Dermis microvascular lymphatic vessel endothelial cell (primary cell): ENCODE results near the gene GPC1. TPM values are rescaled to one million over a fixed set of nuclear protein-coding genes. Genes with fewer than 3 reads are reported as not detected.

Experiments
- DNase-seq, 2 donors: peaks; one replicate each; pipeline versions ENCODE4 v3.0.0 to v3.0.0-alpha.2; 2010; ENCODE audit warnings: low read depth in 2 of 2
- total RNA-seq: library from RNA; depleted of rRNA; stranded (reverse); fragments of >200 nt; gene quantifications from 2 replicates; pipeline ENCODE4 v1.2.1, GENCODE V29; 2014

The GPC1 gene
- total RNA-seq, 1 donor from 2014 or later = 12.5 TPM

- no peak for DNase-seq
Measured at GRCh38 chr2:240442891-240443715, 7.6 kb downstream of the GPC1 start.

GRCh38 chr2:240443891-240444301 is 8.4 kb downstream of the GPC1 start:
- DNase-seq = no peak

GRCh38 chr2:240444464-240444863 is 9.0 kb downstream of the GPC1 start:
- no peak for DNase-seq

DNA sequence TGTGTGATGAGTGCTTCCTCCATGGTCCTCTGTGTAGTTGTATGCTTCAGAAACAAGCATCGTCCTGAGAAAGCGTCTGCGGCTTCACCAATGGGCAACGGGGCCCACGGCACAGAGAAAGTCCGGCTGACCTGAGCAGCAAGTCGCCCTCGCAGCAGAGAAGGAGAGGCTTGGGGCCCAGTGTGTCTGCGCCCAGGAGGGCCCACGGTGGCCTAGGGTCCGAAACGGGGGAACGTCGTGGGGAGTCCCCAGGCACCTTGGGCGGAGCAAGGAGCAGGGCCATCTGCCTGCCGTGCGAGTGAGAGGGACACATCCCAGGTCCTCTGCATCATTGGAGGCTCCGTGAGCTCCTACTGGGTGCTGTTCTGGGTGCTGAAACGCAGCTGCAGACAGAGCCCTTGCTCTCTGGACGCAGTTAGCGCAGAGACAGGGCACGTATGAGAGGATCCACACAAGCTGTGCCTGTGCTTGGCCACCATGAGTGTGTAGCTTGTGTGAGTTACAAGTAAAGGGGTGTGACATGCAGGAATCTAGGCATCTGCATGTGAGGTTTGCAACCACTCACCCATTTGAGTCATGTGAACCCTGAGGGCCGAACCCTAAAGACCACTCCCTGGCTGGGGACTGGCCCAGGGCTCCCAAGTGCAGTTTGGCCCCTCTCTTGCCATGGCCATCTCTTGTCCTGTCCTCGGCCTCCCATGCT is 10.6 kb downstream of the GPC1 start:
- DNase-seq = no peak

GRCh38 chr2:240446664-240447175 is 11.3 kb downstream of the GPC1 start:
- DNase-seq = no peak

- no peak for DNase-seq
Measured at GRCh38 chr2:240447331-240447730, 11.9 kb downstream of the GPC1 start.

- DNase-seq = no peak
Measured at GRCh38 chr2:240447934-240448333, 12.5 kb downstream of the GPC1 start.

DNA sequence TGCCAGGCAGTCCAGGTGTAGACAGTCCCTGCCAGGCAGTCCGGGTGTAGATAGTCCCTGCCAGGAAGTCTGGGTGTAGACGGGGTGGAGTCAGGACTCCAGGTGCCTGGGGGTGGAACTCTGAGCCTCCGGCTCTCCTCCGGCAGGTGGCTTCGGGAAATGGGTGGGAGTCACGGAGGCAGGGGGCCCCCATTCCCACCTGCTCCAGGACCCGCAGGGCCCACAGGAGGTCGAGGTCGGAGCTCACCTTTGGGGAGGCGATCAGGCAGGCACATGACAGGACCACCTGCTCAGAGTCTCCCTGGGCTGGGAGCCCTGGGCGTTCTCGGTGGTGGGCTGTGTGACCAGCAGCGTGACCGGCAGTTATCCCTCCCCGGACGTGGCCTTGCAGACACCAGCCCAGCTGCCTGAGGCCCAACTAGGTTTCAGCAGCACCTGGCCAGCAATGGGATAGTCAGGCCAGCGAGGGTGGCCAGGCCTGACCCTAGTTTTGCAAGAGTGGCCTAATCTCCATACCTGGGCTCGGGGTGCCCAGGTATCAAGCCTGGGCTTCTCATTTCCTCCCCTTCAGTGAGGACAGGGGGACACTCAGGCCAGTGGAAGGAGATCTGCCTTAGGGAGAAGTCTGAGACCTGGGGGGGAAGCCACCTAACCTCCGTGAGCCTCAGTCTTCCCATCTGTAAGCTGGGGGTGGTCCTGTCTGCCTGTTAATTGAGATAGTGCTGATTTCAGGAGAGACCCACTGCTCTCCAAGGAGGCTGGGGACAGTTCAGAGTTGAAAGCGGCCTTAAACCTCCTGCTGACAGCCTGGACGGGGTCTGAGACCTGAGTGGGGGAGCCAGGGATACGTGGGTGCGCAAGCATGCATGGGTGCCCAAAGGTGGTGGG is 13.2 kb downstream of the GPC1 start:
- DNase-seq = no peak

DNA sequence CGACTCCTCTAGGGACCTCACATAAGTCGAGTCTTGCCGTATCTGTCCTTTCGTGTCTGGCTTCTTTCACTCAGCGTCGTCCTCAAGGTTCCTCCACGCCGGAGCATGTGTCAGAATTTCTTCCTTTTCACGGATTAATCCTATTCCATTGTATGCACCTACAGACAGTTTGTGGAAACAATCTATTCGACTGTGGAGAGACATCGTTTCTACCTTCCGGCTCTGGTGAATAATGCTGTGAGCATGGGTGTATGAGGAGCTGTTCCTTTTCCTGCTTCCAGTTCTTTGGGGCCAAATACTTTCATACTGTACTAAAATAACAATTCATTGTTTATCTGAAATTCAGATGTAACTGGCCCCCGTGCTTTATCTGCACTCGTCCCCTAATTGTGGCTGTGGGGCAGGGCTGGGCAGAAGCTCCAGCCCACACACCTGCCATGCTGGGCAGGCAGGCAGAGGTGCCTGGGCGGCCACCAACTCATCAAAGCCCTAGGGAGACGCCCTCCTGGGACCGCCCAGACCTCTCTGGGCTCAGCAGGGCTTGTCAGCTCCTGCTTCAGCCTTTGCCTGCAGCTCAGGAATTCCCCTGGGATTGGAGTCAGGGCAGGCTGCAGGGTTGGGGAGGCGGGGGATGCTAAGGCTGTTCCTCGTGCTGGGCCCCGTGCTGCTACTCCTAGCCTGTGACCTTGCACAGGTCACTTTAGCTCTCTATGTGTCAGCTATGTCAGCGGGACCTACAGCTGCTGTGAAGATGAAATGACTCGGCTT is 14.5 kb downstream of the GPC1 start:
- peak in 1 of 2 donors; percentile 23 for DNase-seq

DNA sequence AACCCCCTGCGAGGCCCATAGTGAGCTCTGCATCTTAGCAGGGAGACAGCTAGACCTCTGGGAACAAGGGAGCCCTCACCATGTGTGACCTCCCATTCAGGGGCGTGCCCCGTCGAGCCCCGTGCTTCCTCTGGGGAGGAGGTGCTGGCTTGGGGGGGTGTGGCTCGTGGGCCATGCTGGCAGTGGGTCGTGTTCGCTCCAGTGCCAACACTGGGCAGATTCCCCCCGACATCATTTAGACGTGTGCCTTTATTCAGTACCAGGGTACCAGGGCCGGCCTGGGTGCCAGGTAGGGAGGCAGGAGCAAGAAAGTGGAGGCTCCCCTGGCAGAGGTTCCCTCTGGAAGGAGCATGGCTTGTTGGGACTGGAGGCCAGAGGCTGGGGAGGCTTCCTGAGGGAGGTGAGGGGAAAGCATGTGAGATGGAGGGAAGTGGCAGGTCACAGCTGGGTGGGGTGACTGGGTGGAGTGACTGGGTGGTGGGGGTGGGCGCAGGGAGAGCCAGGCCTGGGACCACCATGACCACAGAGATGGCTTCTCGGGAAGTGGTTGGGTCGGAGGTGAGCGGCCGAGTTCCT is 15.2 kb downstream of the GPC1 start:
- no peak for DNase-seq

GRCh38 chr2:240451108-240451611 is 15.7 kb downstream of the GPC1 start:
- no peak for DNase-seq

- no peak for DNase-seq
Measured at GRCh38 chr2:240451791-240452461, 16.5 kb downstream of the GPC1 start.

DNA sequence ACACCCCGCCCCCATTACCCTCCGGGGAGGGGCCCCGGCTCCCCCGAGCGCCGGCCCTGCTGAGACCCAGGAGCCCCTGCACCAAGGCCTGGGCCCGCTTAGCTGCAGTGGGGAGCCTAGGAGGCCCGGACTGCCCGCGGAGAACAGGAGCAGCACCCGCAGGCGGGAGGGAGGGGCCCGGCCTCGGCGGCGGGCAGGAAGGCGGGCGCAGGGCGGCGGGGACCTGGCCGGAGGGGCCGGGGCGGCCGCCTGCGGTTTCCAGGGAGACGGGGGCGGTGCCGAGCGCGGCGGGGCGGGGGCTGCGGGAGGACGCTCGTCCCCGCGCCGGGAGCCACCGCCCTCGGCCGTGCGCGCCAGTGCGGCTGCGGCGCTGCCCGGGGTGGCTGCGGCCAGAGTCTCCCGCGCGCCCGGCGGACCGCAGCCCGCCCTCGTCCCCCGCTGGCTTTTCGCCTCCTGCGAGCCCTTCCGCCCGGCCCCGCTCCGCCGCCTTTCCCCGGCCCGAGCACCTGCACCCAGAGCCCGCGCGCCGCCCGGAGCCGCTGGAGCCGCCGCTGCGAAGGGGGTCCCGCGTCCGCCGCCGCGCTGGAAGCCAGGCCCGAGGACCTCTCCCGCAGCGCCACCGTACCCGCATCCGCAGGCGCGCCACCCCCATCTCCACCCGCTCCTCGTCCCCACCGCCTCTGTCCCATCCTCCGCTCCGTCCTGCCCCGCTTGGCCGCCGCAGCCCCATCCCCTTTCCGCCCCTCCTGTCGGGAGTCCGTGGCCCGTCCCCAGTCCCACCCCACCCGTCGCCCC is 17.2 kb downstream of the GPC1 start:
- peak in 1 of 2 donors; percentile 55 for DNase-seq

GRCh38 chr2:240453461-240454105 is 18.1 kb downstream of the GPC1 start:
- DNase-seq = no peak

- no peak for DNase-seq
Measured at GRCh38 chr2:240454106-240454901, 18.8 kb downstream of the GPC1 start.

GRCh38 chr2:240455272-240455646 is 19.8 kb downstream of the GPC1 start:
- DNase-seq = no peak

DNA sequence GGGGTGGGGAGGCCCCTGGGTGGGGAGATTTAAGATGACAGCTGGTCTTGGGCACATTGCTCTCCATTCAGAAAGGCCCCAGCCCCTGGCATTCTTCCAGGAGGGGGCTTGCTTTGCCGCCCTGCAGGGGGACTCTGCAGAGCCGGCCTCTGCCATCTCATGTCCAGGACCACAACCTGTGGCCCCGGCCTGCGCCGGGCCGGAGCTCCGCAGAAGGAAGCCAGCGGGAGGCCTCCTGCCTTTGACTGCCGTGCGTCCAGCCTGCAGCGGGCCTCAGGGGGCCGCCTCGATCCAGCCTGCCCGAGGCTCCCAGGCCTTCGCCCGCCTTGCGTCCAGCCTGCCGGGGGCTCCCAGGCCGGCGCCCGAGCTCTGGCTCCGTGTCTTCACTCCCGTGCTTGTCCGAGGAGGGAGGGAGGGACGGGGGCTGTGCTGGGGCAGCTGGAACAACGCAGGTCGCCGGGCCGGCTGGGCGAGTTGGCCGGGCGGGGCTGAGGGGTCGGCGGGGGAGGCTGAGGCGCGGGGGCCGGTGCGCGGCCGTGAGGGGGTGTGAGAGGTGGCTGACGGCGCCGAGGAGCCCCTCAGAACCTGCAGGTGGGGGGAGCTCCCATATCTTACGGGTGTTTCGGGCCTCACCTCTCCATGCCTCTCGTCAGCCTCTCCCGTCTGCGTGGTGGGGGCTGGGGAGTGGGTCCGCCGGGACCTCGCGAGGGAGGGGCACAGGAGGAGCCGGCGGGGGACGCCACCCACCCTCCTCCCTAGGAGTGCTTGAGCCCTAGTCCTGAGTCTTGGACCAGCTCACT is 20.4 kb downstream of the GPC1 start:
- no peak for DNase-seq
